Esophagus squamous epithelium (tissue), 5 donors: ENCODE measurements around the gene DTNB. TPM values are rescaled to one million over a fixed set of nuclear protein-coding genes. Genes with fewer than 3 reads are reported as not detected.

Source experiments
- DNase-seq: peaks from one replicate; lab custom pipeline; 2025; lab: John Stamatoyannopoulos, UW
- H3K27ac ChIP-seq, 4 donors: fragments of 200-600 bp; sonication (generic); one replicate each; pipeline ENCODE4 v1.5.1; 2016 to 2019; ENCODE audit warnings: mild to moderate bottlenecking in 1 of 4
- H3K27me3 ChIP-seq, 4 donors: fragments of 200-600 bp; sonication (generic); 1 replicate in 3 of 4; 2 replicates in 1 of 4; pipeline versions ENCODE4 v1.5.1 to v1.6.0; 2017 to 2021; ENCODE audit warnings: antibody characterized with exemption in 1 of 4
- H3K36me3 ChIP-seq, 3 donors: fragments of 200-600 bp; sonication (generic); one replicate each; pipeline ENCODE4 v1.5.1; 2016 to 2019
- H3K4me1 ChIP-seq, 3 donors: fragments of 200-600 bp; sonication (generic); one replicate each; pipeline ENCODE4 v1.5.1; 2017 to 2019
- H3K4me3 ChIP-seq, 4 donors: fragments of 200-600 bp; sonication (generic); 1 replicate in 3 of 4; 2 replicates in 1 of 4; pipeline ENCODE4 v1.5.1; 2016 to 2019; ENCODE audit warnings: mild to moderate bottlenecking in 2 of 4, moderate library complexity in 1 of 4
- H3K9me3 ChIP-seq, 3 donors: fragments of 200-600 bp; sonication (generic); one replicate each; pipeline ENCODE4 v1.5.1; 2016 to 2019
- CTCF ChIP-seq, 6 experiments: fragments of 450-650 bp in 4 of 6; fragments of 200-600 bp in 2 of 6; sonication (generic) in 2 of 6; IDR thresholded peaks; one replicate each; pipeline ENCODE4 v1.5.1; 2016 to 2019; ENCODE audit warnings: antibody characterized with exemption in 6 of 6, mild to moderate bottlenecking in 4 of 6, moderate library complexity in 4 of 6
- POLR2A ChIP-seq, 4 donors: fragments of 450-650 bp; IDR thresholded peaks; one replicate each; pipeline ENCODE4 v1.6.1; 2017; ENCODE audit warnings: antibody characterized with exemption in 4 of 4, mild to moderate bottlenecking in 4 of 4, moderate library complexity in 3 of 4
- WGBS, 2 donors: methylation state at CpG; one replicate each; pipeline ENCODE4 v1.1.5; 2018; 5-methylcytosine and 5-hydroxymethylcytosine counted together
- intact Hi-C: fragments of 100-400 bp; cut with DNase I; formaldehyde crosslinking; loops from one replicate; pipeline ENCODE4 v1.15.0; 2022
- total RNA-seq, 4 donors: library from RNA; depleted of rRNA; stranded (reverse); fragments of >200 nt; gene quantifications; one replicate each; pipeline ENCODE4 v1.1.0, GENCODE V29; 2016
- donor health status: DM: yes; HTN: yes; CAD: no.

The DTNB gene
- total RNA-seq, 4 donors from 2014 or later = 7.8 to 17.2 (median 9.6) TPM

DNA sequence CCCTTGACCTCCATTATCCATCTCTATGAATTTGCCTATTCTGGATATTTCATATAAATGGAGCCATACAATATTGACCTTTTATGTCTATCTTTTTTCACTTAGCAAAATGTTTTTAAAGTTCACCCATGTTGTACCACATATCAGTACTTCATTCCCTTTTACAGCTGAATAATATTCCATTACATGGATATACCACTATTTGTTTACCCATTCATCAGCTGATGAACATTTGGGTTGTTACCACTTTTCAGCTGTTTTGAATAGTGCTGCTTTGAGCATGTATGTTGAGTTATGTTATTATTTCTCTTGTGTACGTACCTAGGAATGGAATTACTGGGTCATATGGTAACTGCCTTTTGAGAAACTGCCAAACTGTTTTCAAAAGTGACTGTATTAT, 238.0 kb downstream of the DTNB start:
- no peak for TF ChIP-seq CTCF (IDR thresholded peaks at IDR 0.05)
- no peak for TF ChIP-seq POLR2A (IDR thresholded peaks at IDR 0.05)
- Histone ChIP-seq H3K4me1 (no peaks in the 10 kb centered on the region), H3K4me3 (no peak overlapping the region), H3K9me3 (no peaks in the 10 kb centered on the region), H3K36me3 (peaks cover 0 to 13% (median 0%) of the 10 kb centered on the region in 3 donors), H3K27me3 (no peaks in the 10 kb centered on the region), H3K27ac (no peak overlapping the region)
- DNase-seq = no peak
- intact Hi-C loops = no loop called here
- 92 to 93% methylated on average over 1 of the region's 1 CpG for WGBS, 2 donors

GRCh38 chr2:25431604-25432003, 241.8 kb downstream of the DTNB start:
- Histone ChIP-seq H3K27ac (no peak overlapping the region), H3K9me3 (no peaks in the 10 kb centered on the region), H3K4me3 (no peak overlapping the region), H3K36me3 (peaks cover 0 to 26% (median 0%) of the 10 kb centered on the region in 3 donors), H3K4me1 (no peaks in the 10 kb centered on the region), H3K27me3 (no peaks in the 10 kb centered on the region)
- TF ChIP-seq CTCF (IDR thresholded peaks at IDR 0.05) (no peak), POLR2A (IDR thresholded peaks at IDR 0.05) (no peak)
- WGBS, 2 donors = 78 to 95% methylated on average over 4 of the region's 4 CpGs
- DNase-seq = no peak
- intact Hi-C loops = no loop called here

DNA sequence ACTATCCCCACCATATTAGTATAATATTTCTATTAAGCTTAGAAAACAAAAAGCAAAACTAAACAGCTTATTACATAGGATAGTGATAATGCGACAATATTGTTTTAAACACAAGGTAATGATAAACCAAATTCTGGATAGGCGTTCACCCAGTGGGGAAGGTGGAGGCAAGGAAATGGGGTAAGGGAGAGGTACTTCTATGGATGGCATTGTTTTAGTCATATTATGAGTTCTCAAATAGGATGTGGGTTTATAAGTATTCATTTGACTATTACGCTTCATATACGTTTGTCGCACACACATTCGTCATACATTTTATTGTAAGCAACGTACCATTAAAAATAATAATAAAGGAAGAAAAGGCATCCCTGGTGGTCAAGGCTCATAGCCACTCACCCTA, 242.8 kb downstream of the DTNB start:
- Histone ChIP-seq H3K36me3 (peaks cover 0 to 18% (median 0%) of the 10 kb centered on the region in 3 donors), H3K9me3 (no peaks in the 10 kb centered on the region), H3K4me3 (no peak overlapping the region), H3K4me1 (no peaks in the 10 kb centered on the region), H3K27ac (no peak overlapping the region), H3K27me3 (no peaks in the 10 kb centered on the region)
- WGBS, 2 donors = 84 to 87% methylated on average over 7 of the region's 7 CpGs
- intact Hi-C loops = no loop called here
- DNase-seq = no peak
- TF ChIP-seq POLR2A (IDR thresholded peaks at IDR 0.05) (no peak), CTCF (IDR thresholded peaks at IDR 0.05) (no peak)

GRCh38 chr2:25426326-25426725, 247.1 kb downstream of the DTNB start:
- H3K4me3 ChIP-seq = no peak overlapping the region
- peaks cover 0 to 14% (median 0%) of the 10 kb centered on the region in 3 donors for H3K36me3 ChIP-seq
- no peak overlapping the region for H3K27ac ChIP-seq
- TF ChIP-seq CTCF (IDR thresholded peaks at IDR 0.05) = no peak
- no peak for TF ChIP-seq POLR2A (IDR thresholded peaks at IDR 0.05)
- H3K9me3 ChIP-seq = no peaks in the 10 kb centered on the region
- H3K27me3 ChIP-seq = no peaks in the 10 kb centered on the region
- DNase-seq = no peak
- 95 to 97% methylated on average over 3 of the region's 3 CpGs for WGBS, 2 donors
- intact Hi-C loops = no loop called here
- no peaks in the 10 kb centered on the region for H3K4me1 ChIP-seq

DNA sequence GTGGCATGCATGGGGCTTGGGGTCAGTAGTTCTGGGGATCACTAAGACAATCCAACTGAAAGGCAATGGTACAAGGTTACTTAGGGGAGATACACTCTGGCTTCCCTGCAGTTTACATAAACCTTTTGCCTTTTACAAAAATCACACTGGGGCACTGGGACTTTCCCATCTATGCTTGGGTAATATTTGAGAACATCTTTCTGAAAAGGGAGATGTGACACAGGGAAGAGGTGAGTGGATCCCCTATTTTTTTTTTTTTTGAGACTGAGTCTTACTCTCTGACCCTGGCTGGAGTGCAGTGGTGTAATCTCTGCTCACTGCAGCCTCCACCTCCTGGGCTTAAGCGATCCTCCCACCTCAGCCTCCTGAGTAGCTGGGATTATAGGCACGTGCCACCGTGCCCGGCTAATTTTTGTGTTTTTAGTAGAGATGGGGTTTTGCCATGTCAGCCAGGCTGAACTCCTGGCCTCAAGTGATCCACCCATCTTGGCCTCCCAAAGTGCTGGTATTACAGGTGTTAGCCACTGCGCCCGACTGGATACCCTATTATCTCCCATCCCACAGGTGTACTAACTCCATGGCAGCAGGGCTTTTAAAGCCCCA, 248.8 kb downstream of the DTNB start:
- no peaks in the 10 kb centered on the region for H3K9me3 ChIP-seq
- H3K27me3 ChIP-seq = no peaks in the 10 kb centered on the region
- H3K4me3 ChIP-seq = no peak overlapping the region
- TF ChIP-seq CTCF (IDR thresholded peaks at IDR 0.05) (no peak), POLR2A (IDR thresholded peaks at IDR 0.05) (no peak)
- no peaks in the 10 kb centered on the region for H3K4me1 ChIP-seq
- peaks cover 0 to 15% (median 0%) of the 10 kb centered on the region in 3 donors for H3K36me3 ChIP-seq
- H3K27ac ChIP-seq = no peak overlapping the region
- WGBS, 2 donors = 100% methylated on average over 4 of the region's 6 CpGs; no CpG with 5 or more reads in 1 of the 2 donors
- no peak for DNase-seq
- intact Hi-C loops = no loop called here
